ENCODE results near the gene FBXL13. TPM values are rescaled to one million over a fixed set of nuclear protein-coding genes. Genes with fewer than 3 reads are reported as not detected.

The FBXL13 gene
- polyA plus RNA-seq, 1 of the 3 experiments (the other 2 are of a cell fraction), result 1.1 TPM

DNA sequence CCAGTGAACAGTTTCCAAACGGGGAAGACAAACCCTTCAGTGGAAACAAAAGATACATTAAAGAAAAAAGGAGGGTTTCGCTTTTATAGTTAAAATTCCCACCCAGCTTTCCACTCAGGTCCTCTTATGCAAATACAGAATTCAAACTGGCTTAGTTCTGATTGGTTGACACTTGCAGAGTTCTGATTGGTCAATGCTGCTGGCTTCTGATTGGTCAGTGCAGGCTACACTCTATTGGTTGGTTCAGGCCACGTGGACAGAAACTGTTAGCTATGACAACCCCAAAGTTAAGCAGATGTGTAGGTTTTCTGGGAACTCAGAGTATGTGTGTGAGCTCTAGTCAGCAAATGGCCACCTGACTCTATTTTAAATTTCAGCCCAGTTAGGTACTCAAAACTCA, 80.0 kb downstream of the FBXL13 start:
- Histone ChIP-seq H3K79me2 (ENCODE audit: insufficient read depth) (no peaks in the 10 kb centered on the region), H3K4me2 (no peak overlapping the region), H2AFZ (ENCODE audit: low read depth) (no peak overlapping the region), H3F3A (replicated peaks; ENCODE audit: insufficient read depth) (peaks cover 53% of the 10 kb centered on the region), H3K4me1 (ENCODE audit: control insufficient read depth in 1 of 2, insufficient read depth in 2 of 2, low read depth in 1 of 2, low read length in 1 of 2) (peaks cover 0 to 27% of the 10 kb centered on the region in 2 experiments), H3K36me3 (replicated peaks in 1 of 2; ENCODE audit: control insufficient read depth in 1 of 2, insufficient read depth in 2 of 2, low read length in 1 of 2) (no peaks in the 10 kb centered on the region), H3K9ac (no peak overlapping the region), H3K27me3 (ENCODE audit: insufficient read depth) (no peaks in the 10 kb centered on the region), H3K9me3 (peaks cover 8% of the 10 kb centered on the region; the same call in 1 of the 2 replicates), H4K20me1 (ENCODE audit: insufficient read depth) (no peaks in the 10 kb centered on the region), H3K4me3 (ENCODE audit: low read depth in 2 of 2, low read length in 1 of 2) (no peak overlapping the region), H3K9me2 (no peaks in the 10 kb centered on the region), H3K27ac (ENCODE audit: low read depth in 2 of 2, low read length in 1 of 2) (peak overlapping the region in 1 of 2 experiments; percentile 99; a peak in 2 of 4 replicates)
- no peak for TF ChIP-seq GABPA (IDR thresholded peaks at IDR 0.05; ENCODE audit: low read depth)
- TF ChIP-seq CHD2 (IDR thresholded peaks at IDR 0.05; ENCODE audit: low read length, partially characterized antibody), result no peak
- TF ChIP-seq ELF1 (IDR thresholded peaks at IDR 0.05), result no peak
- TF ChIP-seq GATA2 (CRISPR knock-in tag; IDR thresholded peaks at IDR 0.05), result no peak
- no peak for TF ChIP-seq MEF2A (IDR thresholded peaks at IDR 0.05; ENCODE audit: borderline replicate concordance, low read depth)
- TF ChIP-seq NRF1 (IDR thresholded peaks at IDR 0.05; ENCODE audit: low read depth, low read length), result no peak
- TF ChIP-seq EZH2phosphoT487 (IDR thresholded peaks at IDR 0.05; ENCODE audit: borderline replicate concordance, low read depth), result no peak
- TF ChIP-seq NFIC (IDR thresholded peaks at IDR 0.05; ENCODE audit: borderline replicate concordance), result no peak
- TF ChIP-seq TAF1 (IDR thresholded peaks at IDR 0.05; ENCODE audit: borderline replicate concordance, low read depth, low read length), result no peak
- TF ChIP-seq, protein P1, sequence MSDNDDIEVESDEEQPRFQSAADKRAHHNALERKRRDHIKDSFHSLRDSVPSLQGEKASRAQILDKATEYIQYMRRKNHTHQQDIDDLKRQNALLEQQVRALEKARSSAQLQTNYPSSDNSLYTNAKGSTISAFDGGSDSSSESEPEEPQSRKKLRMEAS (IDR thresholded peaks at IDR 0.05; ENCODE audit: low read depth), result no peak
- no peak for TF ChIP-seq YY1 (IDR thresholded peaks at IDR 0.05; ENCODE audit: low read depth)
- no peak for TF ChIP-seq FOSL2 (IDR thresholded peaks at IDR 0.05; ENCODE audit: borderline replicate concordance, low read depth)
- TF ChIP-seq RCOR1 (IDR thresholded peaks at IDR 0.05; ENCODE audit: low read length), result no peak
- TF ChIP-seq SMC3 (IDR thresholded peaks at IDR 0.05; ENCODE audit: low read depth, low read length), result no peak
- no peak for TF ChIP-seq JUND (IDR thresholded peaks at IDR 0.05)
- TF ChIP-seq, protein P2, sequence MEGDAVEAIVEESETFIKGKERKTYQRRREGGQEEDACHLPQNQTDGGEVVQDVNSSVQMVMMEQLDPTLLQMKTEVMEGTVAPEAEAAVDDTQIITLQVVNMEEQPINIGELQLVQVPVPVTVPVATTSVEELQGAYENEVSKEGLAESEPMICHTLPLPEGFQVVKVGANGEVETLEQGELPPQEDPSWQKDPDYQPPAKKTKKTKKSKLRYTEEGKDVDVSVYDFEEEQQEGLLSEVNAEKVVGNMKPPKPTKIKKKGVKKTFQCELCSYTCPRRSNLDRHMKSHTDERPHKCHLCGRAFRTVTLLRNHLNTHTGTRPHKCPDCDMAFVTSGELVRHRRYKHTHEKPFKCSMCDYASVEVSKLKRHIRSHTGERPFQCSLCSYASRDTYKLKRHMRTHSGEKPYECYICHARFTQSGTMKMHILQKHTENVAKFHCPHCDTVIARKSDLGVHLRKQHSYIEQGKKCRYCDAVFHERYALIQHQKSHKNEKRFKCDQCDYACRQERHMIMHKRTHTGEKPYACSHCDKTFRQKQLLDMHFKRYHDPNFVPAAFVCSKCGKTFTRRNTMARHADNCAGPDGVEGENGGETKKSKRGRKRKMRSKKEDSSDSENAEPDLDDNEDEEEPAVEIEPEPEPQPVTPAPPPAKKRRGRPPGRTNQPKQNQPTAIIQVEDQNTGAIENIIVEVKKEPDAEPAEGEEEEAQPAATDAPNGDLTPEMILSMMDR (IDR thresholded peaks at IDR 0.05), result no peak
- TF ChIP-seq POLR2AphosphoS5 (IDR thresholded peaks at IDR 0.05; ENCODE audit: low read depth, low read length), result no peak
- DNase-seq, result no peak
- WGBS (ENCODE audit: low lambda C conversion rate), result 95% methylated on average over 3 of the region's 3 CpGs
- CTCF ChIA-PET, result no interaction called here
- POLR2A ChIA-PET, result no interaction called here

DNA sequence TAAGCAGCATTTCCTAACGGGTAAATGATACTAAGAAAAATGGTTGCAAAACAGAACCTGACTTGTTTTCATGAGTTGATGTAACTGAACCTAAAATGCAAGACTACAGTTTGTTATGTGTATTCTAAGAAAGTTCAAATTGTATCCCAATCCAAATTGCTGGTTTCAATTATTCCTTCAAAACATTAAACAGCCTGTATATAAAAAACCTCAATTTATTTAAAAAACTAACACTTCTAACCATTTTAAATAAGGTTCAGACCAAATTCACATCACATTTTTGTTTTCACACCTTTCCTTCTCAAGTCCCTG, 80.9 kb downstream of the FBXL13 start:
- POLR2A ChIA-PET, result interaction anchor here (0.5 kb wide), 1 partner anchor 8 kb away, joined by 3 read pairs; no protein-coding TSS in a partner anchor
- Histone ChIP-seq H2AFZ (ENCODE audit: low read depth) (peak overlapping the region; percentile 45; the same call in 1 of the 2 replicates), H3K27me3 (ENCODE audit: insufficient read depth) (no peaks in the 10 kb centered on the region), H3K9me3 (no peaks in the 10 kb centered on the region), H3K27ac (ENCODE audit: low read depth in 2 of 2, low read length in 1 of 2) (peak overlapping the region; percentile 70 to 99; a peak in 3 of 4 replicates), H3K4me3 (ENCODE audit: low read depth in 2 of 2, low read length in 1 of 2) (no peak overlapping the region), H3K4me2 (peak overlapping the region; percentile 8; the same call in 1 of the 2 replicates), H3K9ac (peak overlapping the region; percentile 27; the same call in 1 of the 2 replicates), H3K79me2 (ENCODE audit: insufficient read depth) (no peaks in the 10 kb centered on the region), H3K4me1 (ENCODE audit: control insufficient read depth in 1 of 2, insufficient read depth in 2 of 2, low read depth in 1 of 2, low read length in 1 of 2) (peaks cover 0 to 27% of the 10 kb centered on the region in 2 experiments), H4K20me1 (ENCODE audit: insufficient read depth) (no peaks in the 10 kb centered on the region), H3F3A (replicated peaks; ENCODE audit: insufficient read depth) (peaks cover 53% of the 10 kb centered on the region), H3K36me3 (replicated peaks in 1 of 2; ENCODE audit: control insufficient read depth in 1 of 2, insufficient read depth in 2 of 2, low read length in 1 of 2) (no peaks in the 10 kb centered on the region), H3K9me2 (no peaks in the 10 kb centered on the region)
- CTCF ChIA-PET, result no interaction called here
- no peak for DNase-seq
- WGBS (ENCODE audit: low lambda C conversion rate), result 7% methylated on average over 1 of the region's 1 CpG
- TF ChIP-seq TAF1 (IDR thresholded peaks at IDR 0.05; ENCODE audit: borderline replicate concordance, low read depth, low read length) (no peak), YY1 (IDR thresholded peaks at IDR 0.05; ENCODE audit: low read depth) (no peak), FOXM1 (IDR thresholded peaks at IDR 0.05; ENCODE audit: low read depth) (no peak), MEF2A (IDR thresholded peaks at IDR 0.05; ENCODE audit: borderline replicate concordance, low read depth) (no peak), SIN3A (IDR thresholded peaks at IDR 0.05; ENCODE audit: borderline replicate concordance, low read depth, low read length) (no peak), EZH2phosphoT487 (IDR thresholded peaks at IDR 0.05; ENCODE audit: borderline replicate concordance, low read depth) (no peak), RCOR1 (IDR thresholded peaks at IDR 0.05; ENCODE audit: low read length) (no peak), MXI1 (IDR thresholded peaks at IDR 0.05; ENCODE audit: low read depth, low read length) (no peak), ELF1 (IDR thresholded peaks at IDR 0.05) (no peak), RFX5 (IDR thresholded peaks at IDR 0.05; ENCODE audit: low read length) (no peak), GATA2 (CRISPR knock-in tag; IDR thresholded peaks at IDR 0.05) (no peak)
- TF ChIP-seq, protein P3, sequence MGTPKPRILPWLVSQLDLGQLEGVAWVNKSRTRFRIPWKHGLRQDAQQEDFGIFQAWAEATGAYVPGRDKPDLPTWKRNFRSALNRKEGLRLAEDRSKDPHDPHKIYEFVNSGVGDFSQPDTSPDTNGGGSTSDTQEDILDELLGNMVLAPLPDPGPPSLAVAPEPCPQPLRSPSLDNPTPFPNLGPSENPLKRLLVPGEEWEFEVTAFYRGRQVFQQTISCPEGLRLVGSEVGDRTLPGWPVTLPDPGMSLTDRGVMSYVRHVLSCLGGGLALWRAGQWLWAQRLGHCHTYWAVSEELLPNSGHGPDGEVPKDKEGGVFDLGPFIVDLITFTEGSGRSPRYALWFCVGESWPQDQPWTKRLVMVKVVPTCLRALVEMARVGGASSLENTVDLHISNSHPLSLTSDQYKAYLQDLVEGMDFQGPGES (IDR thresholded peaks at IDR 0.05; ENCODE audit: low read depth, low read length), result no peak
- TF ChIP-seq, protein P2 (IDR thresholded peaks at IDR 0.05), result no peak
- TF ChIP-seq, protein P1 (IDR thresholded peaks at IDR 0.05; ENCODE audit: low read depth), result no peak
